Endothelial cell of umbilical vein (primary cell): ENCODE measurements around the gene VSTM2B. TPM values are rescaled to one million over a fixed set of nuclear protein-coding genes. Genes with fewer than 3 reads are reported as not detected.

Experiments
- BruUV-seq: library from RNA; stranded (reverse); fragments of 400-500 nt; replicated peaks from 2 replicates; lab custom pipeline; 2021; lab: Mats Ljungman, UMichigan
- CTCF ChIA-PET: fragments of 300-600, 350-600 bp; sonication (Branson Sonifier 250); formaldehyde crosslinking; loops from one replicate; lab custom pipeline; 2021; ENCODE audit warnings: antibody characterized with exemption, inconsistent platforms; lab: Charles Lee
- POLR2A ChIA-PET: fragments of 300-600, 350-600 bp; sonication (Branson Sonifier 250); formaldehyde crosslinking; loops from one replicate; lab custom pipeline; 2021; ENCODE audit warnings: antibody characterized with exemption, inconsistent platforms; lab: Charles Lee
- DNase-seq: peaks from one replicate; pipeline ENCODE4 v3.0.0-alpha.2; 2011; ENCODE audit warnings: low read depth, low spot score
- FAIRE-seq: peaks from 2 replicates; lab custom pipeline; 2011; peaks lifted over from hg19 to GRCh38; lab: Jason Lieb, UNC
- H2AFZ ChIP-seq: 2 replicates; pipeline ENCODE4 v1.6.0; 2012; ENCODE audit warnings: low read depth, low read length, control low read depth, inconsistent platforms
- H3K27ac ChIP-seq: 2 replicates; pipeline ENCODE4 v1.5.1; 2011; ENCODE audit warnings: low read depth, mild to moderate bottlenecking, control low read depth, low read length, moderate library complexity; ENCODE audit not compliant: insufficient read depth
- H3K27me3 ChIP-seq, 2 experiments: 2 replicates each; pipeline versions ENCODE4 v1.6.0 to v1.6.1; 2011; ENCODE audit warnings: low read length in 2 of 2, mixed read lengths in 1 of 2; ENCODE audit not compliant: control insufficient read depth in 2 of 2, insufficient read depth in 2 of 2
- H3K36me3 ChIP-seq, 2 experiments: 2 replicates in 1 of 2; 3 replicates in 1 of 2; pipeline ENCODE4 v1.5.1; 2011; ENCODE audit warnings: low read length in 2 of 2, mild to moderate bottlenecking in 1 of 2, moderate library complexity in 1 of 2; ENCODE audit not compliant: control insufficient read depth in 2 of 2, insufficient read depth in 2 of 2; ENCODE audit errors: extremely low read depth in 1 of 2
- H3K4me1 ChIP-seq: 3 replicates; pipeline ENCODE4 v1.5.1; 2011; ENCODE audit warnings: mild to moderate bottlenecking, low read length; ENCODE audit not compliant: control insufficient read depth, insufficient read depth; ENCODE audit errors: extremely low read depth
- H3K4me2 ChIP-seq: 2 replicates; pipeline ENCODE4 v1.6.1; 2011; ENCODE audit warnings: low read length, control low read depth, mixed read lengths; ENCODE audit not compliant: insufficient read depth
- H3K4me3 ChIP-seq, 3 experiments: fragments of 200-600 bp in 1 of 3; sonication (generic), shearing (Covaris generic) in 1 of 3; replicated peaks in 1 of 3; 2 replicates each; pipeline ENCODE4 v1.5.1; 2011 to 2016; ENCODE audit warnings: control low read depth in 3 of 3, low read length in 3 of 3, mild to moderate bottlenecking in 2 of 3, inconsistent platforms in 1 of 3, low read depth in 1 of 3, moderate library complexity in 1 of 3; ENCODE audit not compliant: insufficient read depth in 1 of 3
- H3K79me2 ChIP-seq: 2 replicates; pipeline ENCODE4 v1.6.0; 2012; ENCODE audit warnings: low read length, inconsistent platforms; ENCODE audit not compliant: control insufficient read depth, insufficient read depth
- H3K9ac ChIP-seq: replicated peaks from 2 replicates; pipeline ENCODE3; 2011; ENCODE audit warnings: low read length, control low read depth; ENCODE audit not compliant: insufficient read depth; ENCODE audit errors: extremely low read depth
- H3K9me1 ChIP-seq: replicated peaks from 3 replicates; pipeline ENCODE4 v1.6.0; 2011; ENCODE audit warnings: mild to moderate bottlenecking, low read length; ENCODE audit not compliant: control insufficient read depth, insufficient read depth; ENCODE audit errors: extremely low read depth
- H3K9me3 ChIP-seq: replicated peaks from 2 replicates; pipeline ENCODE4 v1.5.1; 2012; ENCODE audit warnings: low read length, inconsistent platforms; ENCODE audit not compliant: control insufficient read depth, insufficient read depth
- H4K20me1 ChIP-seq: replicated peaks from 2 replicates; pipeline ENCODE3; 2011; ENCODE audit warnings: mild to moderate bottlenecking, low read length; ENCODE audit not compliant: control insufficient read depth, insufficient read depth; ENCODE audit errors: extremely low read depth
- CTCF ChIP-seq, 2 donors: IDR thresholded peaks; 1 replicate in 1 of 2; 2 replicates in 1 of 2; pipeline ENCODE4 v1.5.1; 2011; ENCODE audit warnings: low read length in 2 of 2, mild to moderate bottlenecking in 2 of 2, moderate library complexity in 2 of 2, control low read depth in 1 of 2, inconsistent platforms in 1 of 2, low read depth in 1 of 2; ENCODE audit not compliant: insufficient read depth in 1 of 2; ENCODE audit errors: extremely low read depth in 1 of 2
- EZH2 ChIP-seq: IDR thresholded peaks from 2 replicates; pipeline ENCODE4 v1.6.1; 2012; ENCODE audit warnings: borderline replicate concordance, low read depth, mild to moderate bottlenecking, moderate library complexity, low read length, inconsistent platforms; ENCODE audit not compliant: severe bottlenecking
- FOS ChIP-seq: IDR thresholded peaks from 2 replicates; pipeline ENCODE4 v1.6.1; 2011; ENCODE audit warnings: mild to moderate bottlenecking, low read length, moderate library complexity, borderline replicate concordance; ENCODE audit not compliant: insufficient read depth
- GATA2 ChIP-seq: IDR thresholded peaks from 2 replicates; pipeline ENCODE4 v1.7.0; 2011; ENCODE audit warnings: low read depth, mild to moderate bottlenecking, moderate library complexity, mixed read lengths, low read length; ENCODE audit not compliant: insufficient read length, insufficient read depth
- JUN ChIP-seq: IDR thresholded peaks from 2 replicates; pipeline ENCODE4 v1.6.1; 2011; ENCODE audit warnings: borderline replicate concordance, low read depth; ENCODE audit not compliant: insufficient read length, insufficient read depth
- MAX ChIP-seq: IDR thresholded peaks from 2 replicates; pipeline ENCODE4 v1.6.1; 2011; ENCODE audit not compliant: insufficient read depth, insufficient read length
- MYC ChIP-seq: IDR thresholded peaks from one replicate; pipeline ENCODE4 v1.6.1; 2011; ENCODE audit warnings: mild to moderate bottlenecking, low read depth, low read length
- POLR2A ChIP-seq: IDR thresholded peaks from 2 replicates; pipeline ENCODE4 v1.6.1; 2012; ENCODE audit warnings: low read depth, mild to moderate bottlenecking, control low read depth, low read length
- POLR2AphosphoS5 ChIP-seq: IDR thresholded peaks from 2 replicates; pipeline ENCODE4 v1.6.1; 2012; ENCODE audit warnings: low read depth, mild to moderate bottlenecking, control low read depth, low read length, moderate library complexity; ENCODE audit not compliant: insufficient read depth
- dilution Hi-C: fragments of 300-500 bp; cut with MboI; formaldehyde crosslinking; loops from one replicate; pipeline ENCODE4 v1.15.0; 2019; ENCODE audit warnings: low sequenced_read_pairs; ENCODE audit not compliant: extremely low pct_ligation_motif_present
- intact Hi-C: fragments of 100-400 bp; cut with micrococcal nuclease; formaldehyde crosslinking; loops from one replicate; pipeline ENCODE4 v1.10.0; 2022
- polyA plus RNA-seq, 4 experiments: library from polyadenylated mRNA; depleted of rRNA in 3 of 4; stranded (reverse) in 3 of 4; unstranded in 1 of 4; fragments of >200 nt; gene quantifications; 2 replicates each; pipeline versions ENCODE4 v1.2.1 to v1.2.3, GENCODE V29; 2011 to 2012; ENCODE audit warnings: missing spikeins in 1 of 4
- total RNA-seq: library from RNA; stranded (reverse); gene quantifications from 2 replicates; pipeline ENCODE4 v1.2.3, GENCODE V29; 2021

VSTM2B gene
- total and polyA plus RNA-seq, 2 donors (not counting 3 experiments of a cell fraction or from before 2014, with no cell fraction given) = not detected

GRCh38 chr19:29552454-29553280 lies 26.9 kb downstream of the VSTM2B start:
- Histone ChIP-seq H3K4me3 (no peak overlapping the region), H3K4me2 (no peak overlapping the region), H3K36me3 (no peaks in the 10 kb centered on the region), H2AFZ (no peak overlapping the region), H3K9ac (no peak overlapping the region), H3K4me1 (no peaks in the 10 kb centered on the region), H3K9me1 (no peaks in the 10 kb centered on the region), H3K9me3 (no peaks in the 10 kb centered on the region), H3K27ac (no peak overlapping the region), H4K20me1 (no peaks in the 10 kb centered on the region), H3K79me2 (no peaks in the 10 kb centered on the region), H3K27me3 (no peaks in the 10 kb centered on the region)
- CTCF ChIA-PET = no interaction called here
- intact Hi-C loops = no loop called here
- no peak for DNase-seq
- POLR2A ChIA-PET = no interaction called here
- dilution Hi-C loops = no loop called here
- TF ChIP-seq POLR2AphosphoS5 (no peak), EZH2 (no peak), GATA2 (no peak), CTCF (IDR thresholded peaks at IDR 0.05; ENCODE audit: extremely low read depth in 1 of 2, insufficient read depth in 1 of 2, low read depth in 1 of 2, low read length in 2 of 2) (no peak), MAX (no peak), JUN (no peak), FOS (no peak), POLR2A (no peak), MYC (no peak)
- no TSS peak for BruUV-seq
- no peak for FAIRE-seq
